ENCODE measurements around the gene EFNB1. TPM values are rescaled to one million over a fixed set of nuclear protein-coding genes. Genes with fewer than 3 reads are reported as not detected.

Gene EFNB1
- total RNA-seq, 1 donor from 2014 or later = 71.7 TPM

GRCh38 chrX:68827256-68827655 is 1.6 kb upstream of the EFNB1 start:
- DNase-seq (ENCODE audit: low read depth, low spot score) = no peak

DNA sequence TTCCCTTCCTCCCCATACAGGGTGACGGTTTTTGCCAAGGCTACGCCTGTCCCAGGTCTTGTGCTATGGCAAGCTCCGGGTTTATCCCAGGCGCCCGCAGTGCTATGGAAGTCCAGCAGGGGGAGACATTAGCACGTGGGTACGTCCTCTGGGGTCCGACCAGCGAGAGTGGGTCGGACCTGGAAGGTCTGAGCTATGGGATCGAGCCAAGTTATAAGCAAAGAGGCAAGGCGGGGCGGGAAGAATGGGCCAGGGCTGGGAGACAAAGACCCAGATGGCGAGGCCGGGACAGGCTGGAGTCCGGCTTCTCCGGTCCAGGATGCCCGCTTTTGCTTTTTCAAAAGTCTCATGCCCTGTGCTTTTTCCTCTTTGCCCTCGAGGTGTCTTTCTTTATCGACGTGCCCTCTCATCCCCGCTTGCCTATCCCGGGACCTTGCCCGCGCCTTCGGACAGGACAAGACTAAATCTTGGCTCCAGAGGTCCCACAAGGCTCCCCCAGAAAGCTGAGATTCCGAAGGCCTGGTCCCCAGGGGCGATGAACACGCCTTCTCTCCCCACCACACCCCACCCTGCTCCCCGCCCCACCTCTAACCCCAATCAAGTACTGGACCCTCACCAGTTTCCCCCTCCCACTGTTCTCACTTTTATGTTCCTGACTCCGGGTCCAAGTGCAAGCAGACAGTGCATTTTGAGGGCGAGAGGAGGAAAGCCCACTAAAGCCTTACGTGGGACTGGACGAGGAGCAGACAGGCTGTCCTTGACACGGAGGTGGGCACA is 785 bp upstream of the EFNB1 start:
- DNase-seq (ENCODE audit: low read depth, low spot score) = peak; percentile 44

DNA sequence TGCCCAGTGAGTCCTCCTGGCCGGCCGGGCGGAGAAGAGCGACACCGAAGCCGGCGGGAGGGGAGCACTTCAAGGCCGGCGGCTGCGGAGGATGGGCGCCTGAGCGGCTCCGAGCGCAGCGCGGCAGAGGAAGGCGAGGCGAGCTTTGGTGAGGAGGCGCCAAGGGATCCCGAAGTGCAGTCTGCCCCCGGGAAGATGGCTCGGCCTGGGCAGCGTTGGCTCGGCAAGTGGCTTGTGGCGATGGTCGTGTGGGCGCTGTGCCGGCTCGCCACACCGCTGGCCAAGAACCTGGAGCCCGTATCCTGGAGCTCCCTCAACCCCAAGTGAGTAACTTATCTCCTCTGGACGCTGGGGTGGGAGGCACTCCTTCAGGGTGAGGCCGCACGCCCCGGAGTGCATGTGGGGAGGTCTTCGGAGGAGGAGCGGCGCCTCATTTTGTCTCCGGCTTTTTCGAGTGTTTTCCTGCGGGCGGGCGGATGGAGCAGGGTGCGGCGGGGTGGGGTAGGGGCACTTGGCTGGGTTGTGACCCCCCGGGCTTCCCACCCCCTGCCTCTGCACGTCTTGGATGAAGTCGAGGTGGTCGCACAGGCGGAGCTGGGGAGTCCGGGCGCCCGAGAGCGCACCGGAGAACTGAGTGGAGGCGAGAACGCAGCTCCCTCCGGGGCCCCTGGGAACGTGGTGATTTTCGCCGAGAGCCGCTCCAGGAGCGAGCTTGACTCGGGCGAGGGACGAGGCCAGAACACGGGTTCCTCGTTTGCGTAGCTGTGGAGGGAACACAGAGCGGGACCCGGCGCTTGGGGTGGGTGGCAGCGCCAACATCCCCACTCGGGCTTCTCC is 979 bp downstream of the EFNB1 start:
- no peak for DNase-seq (ENCODE audit: low read depth, low spot score)

DNA sequence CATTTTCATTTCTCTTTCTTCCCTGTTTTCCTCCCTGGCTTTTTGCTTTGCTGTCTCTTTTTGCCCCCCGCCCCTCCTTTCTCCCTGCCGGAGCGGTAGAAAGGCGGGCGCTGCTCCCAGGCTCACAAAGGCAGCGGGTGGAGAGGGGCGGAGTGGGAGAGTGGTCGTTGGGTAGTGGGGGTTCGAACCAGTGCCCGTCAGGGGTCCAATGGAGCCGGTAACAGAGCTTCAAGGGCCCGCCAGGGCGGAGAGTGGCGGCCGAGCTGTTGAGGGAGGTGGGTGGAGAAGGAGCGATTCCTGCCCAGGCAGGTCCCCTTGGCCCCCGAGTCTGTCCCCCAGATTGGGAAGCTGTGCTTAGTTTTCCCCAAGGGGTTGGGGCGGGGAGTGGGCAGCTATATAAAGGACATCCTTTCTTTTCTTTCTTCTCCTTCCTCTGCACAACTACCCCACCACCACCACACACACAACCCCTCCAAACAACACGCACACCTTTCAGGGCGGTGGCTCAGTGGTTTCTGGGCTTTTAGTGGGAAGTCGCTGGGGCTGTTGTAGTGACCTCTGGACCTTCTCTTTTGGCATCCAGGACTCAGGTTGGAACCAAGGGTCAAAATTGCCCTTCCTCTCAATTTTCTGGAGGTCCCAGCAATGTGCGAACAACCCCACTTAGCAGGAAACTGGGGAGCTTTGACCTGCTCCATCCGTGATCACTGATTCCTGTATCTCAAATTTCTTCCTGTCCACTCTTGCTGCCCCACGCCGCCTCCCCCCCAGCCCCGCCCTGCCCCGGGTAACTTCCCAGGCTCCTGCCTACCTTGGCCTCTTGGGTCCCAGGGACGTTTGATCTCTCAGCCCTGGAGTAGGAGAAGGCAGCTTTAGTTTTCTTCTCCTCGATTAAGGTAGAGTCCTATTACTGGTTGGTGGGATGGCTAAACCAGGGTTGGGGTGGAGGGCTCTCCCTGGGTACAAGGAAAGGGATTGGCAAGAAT is 1.9 kb downstream of the EFNB1 start:
- no peak for DNase-seq (ENCODE audit: low read depth, low spot score)

GRCh38 chrX:68831405-68832100 is 2.7 kb downstream of the EFNB1 start:
- no peak for DNase-seq (ENCODE audit: low read depth, low spot score)

- peak; percentile 41 for DNase-seq (ENCODE audit: low read depth, low spot score)
Observed at GRCh38 chrX:68832101-68832416, 3.2 kb downstream of the EFNB1 start.

GRCh38 chrX:68832516-68833447 is 4.0 kb downstream of the EFNB1 start:
- DNase-seq (ENCODE audit: low read depth, low spot score) = no peak

DNA sequence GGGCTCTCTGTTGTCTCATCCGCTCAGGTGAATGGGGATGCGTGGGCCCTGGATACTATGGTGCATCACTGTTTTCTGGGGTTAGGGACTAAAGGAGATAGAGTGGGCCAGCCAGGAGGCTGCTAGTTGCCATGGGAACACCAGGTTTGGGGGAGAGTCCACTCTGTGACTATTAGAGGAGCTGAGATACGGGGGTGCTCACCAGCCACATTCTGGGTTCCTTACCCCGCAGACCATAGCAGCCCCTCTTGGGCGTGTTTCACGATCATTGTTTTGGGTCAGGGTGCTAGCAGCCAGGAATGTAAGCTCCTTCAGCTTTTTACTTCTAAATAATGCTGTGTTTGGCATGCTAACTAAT is 4.6 kb downstream of the EFNB1 start:
- no peak for DNase-seq (ENCODE audit: low read depth, low spot score)

DNA sequence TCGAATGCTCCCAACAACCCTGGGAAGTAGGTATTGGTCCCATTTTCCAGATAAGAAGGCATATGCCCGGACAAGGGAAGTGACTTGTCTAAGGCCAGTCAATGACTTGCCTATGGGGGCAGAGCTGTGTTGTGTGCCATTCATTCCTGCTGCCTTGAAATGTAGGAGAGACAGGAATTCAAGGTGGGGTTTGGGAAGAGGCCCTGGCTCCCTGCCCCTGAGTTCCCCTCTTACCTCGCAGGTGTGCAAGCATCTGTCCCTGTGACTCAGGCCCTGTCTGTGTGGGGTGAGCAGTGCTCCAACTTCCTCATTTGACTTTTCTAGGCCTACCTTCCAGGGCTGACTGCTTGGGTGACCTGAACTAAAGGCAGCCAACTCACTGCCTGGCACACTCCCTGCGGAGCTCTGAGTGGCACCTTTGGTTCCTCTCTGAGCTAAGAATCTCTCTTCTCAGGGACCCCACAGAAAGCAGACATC is 5.1 kb downstream of the EFNB1 start:
- no peak for DNase-seq (ENCODE audit: low read depth, low spot score)

GRCh38 chrX:68834371-68835103 is 5.7 kb downstream of the EFNB1 start:
- DNase-seq (ENCODE audit: low read depth, low spot score) = no peak

DNA sequence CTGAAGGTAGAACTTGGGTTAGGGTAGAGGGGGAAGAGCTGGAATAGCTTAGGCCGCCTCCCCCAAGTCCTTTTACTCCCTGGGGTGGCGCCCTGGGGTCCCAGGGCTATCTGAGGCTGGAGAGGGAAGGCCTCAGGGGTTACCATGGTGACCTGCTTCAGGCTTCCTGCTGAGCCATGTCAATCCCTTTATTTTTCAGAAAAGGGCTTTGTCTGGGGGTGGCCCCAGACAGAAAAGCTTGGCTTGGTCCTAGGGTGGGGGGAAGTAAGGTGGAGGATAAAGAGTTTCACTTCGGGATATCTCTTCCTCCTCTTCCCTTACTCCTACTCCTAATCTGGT is 6.3 kb downstream of the EFNB1 start:
- no peak for DNase-seq (ENCODE audit: low read depth, low spot score)

- DNase-seq (ENCODE audit: low read depth, low spot score) = no peak
Observed at GRCh38 chrX:68835468-68835867, 6.6 kb downstream of the EFNB1 start.

GRCh38 chrX:68837119-68837518 is 8.3 kb downstream of the EFNB1 start:
- no peak for DNase-seq (ENCODE audit: low read depth, low spot score)

- no peak for DNase-seq (ENCODE audit: low read depth, low spot score)
Observed at GRCh38 chrX:68838571-68838910, 9.7 kb downstream of the EFNB1 start.

DNA sequence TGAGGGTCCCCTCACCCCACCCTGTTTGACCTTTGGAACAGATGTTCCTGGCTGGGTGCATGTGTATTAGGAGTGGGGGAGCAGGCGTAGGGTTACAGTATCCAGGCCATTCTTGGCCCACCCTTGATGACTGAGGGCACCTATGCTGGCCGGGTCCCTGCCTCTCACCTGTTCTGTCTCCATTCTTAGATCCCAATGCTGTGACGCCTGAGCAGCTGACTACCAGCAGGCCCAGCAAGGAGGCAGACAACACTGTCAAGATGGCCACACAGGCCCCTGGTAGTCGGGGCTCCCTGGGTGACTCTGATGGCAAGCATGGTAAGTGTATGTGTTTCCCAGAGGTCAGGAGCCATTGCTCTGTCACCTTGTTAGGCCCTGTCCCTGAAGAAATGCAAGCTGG is 10.9 kb downstream of the EFNB1 start:
- no peak for DNase-seq (ENCODE audit: low read depth, low spot score)

- DNase-seq (ENCODE audit: low read depth, low spot score) = no peak
Observed at GRCh38 chrX:68840256-68840655, 11.4 kb downstream of the EFNB1 start.

DNA sequence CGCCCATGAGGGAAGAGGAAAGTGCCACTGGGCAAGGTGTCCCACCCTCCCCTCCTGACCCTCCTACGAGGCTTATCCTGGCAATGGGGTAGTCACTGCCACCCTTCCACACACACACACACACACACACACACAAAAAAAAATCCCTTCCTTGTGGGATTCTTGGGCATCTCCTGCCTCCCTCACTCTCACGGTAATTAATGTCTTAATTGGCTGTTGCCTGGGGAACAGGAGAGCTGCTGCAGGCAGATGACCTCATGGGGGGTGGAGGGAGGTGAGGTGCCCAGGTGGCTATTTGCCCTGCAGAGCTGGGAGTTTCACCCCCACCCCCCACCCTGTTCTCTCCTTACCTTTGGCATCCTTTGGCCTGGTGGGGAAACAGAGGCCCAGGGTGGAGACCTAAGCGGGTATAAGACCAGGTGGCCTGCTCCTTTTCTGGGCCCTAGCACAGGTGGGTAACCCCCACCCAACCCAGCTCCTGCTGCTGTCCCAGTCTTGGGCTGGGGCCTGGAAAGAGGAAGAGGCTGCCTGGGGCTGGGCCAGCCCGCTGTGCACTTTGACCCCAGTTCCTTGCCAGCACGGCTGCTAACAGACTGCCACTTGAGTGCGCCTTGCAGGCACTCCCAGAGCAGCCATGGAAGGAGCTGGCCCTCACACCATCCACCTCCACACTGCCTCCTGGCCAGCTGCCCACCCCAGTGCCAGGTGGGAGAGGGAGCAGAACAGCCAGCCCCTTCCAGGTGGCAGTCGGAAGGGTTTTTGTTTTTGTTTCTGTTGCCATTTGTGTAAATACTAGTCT is 12.6 kb downstream of the EFNB1 start:
- no peak for DNase-seq (ENCODE audit: low read depth, low spot score)

DNA sequence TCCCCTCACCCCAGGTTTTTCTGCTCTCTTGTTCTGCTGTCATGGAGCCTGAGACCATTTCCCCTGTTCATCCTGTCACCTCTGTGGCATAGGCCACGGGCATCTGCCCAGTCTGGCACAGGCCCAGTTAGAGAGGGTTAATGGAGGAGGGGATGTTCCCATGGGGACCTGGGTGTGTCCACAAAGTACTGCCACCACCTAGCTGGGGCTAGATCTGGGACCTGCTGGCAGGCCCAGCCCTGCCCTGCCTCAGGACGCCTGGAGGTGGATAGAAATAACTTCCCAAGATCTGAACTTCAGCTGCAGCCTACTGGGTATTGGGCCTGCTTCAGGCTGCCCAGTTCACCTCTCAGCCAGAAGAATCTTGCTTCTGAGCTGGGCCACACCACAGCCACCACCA is 13.5 kb downstream of the EFNB1 start:
- no peak for DNase-seq (ENCODE audit: low read depth, low spot score)
